A673 (cell line): Measurements from ENCODE around the gene PCSK6. TPM values are rescaled to one million over a fixed set of nuclear protein-coding genes. Genes with fewer than 3 reads are reported as not detected.
A peak's percentile ranks its signal among the peaks of the same experiment; 100 is the strongest.

Experiments used
- BruUV-seq: library from RNA; stranded (reverse); fragments of 400-500 nt; replicated peaks from 2 replicates; lab custom pipeline; 2021; lab: Mats Ljungman, UMichigan
- CTCF ChIA-PET: fragments of 300-600 bp; sonication (Branson Sonifier 250); formaldehyde crosslinking; loops from one replicate; lab custom pipeline; 2022; ENCODE audit warnings: antibody characterized with exemption; lab: Charles Lee
- POLR2A ChIA-PET: fragments of 300-600 bp; sonication (Branson Sonifier 250); formaldehyde crosslinking; loops from one replicate; lab custom pipeline; 2022; ENCODE audit warnings: antibody characterized with exemption; ENCODE audit not compliant: low non-redundant PET; lab: Charles Lee
- DNase-seq: peaks from one replicate; pipeline ENCODE4 v3.0.0-alpha.2; 2015; ENCODE audit warnings: low spot score
- H3K27ac ChIP-seq: fragments of 200-600 bp; sonication (generic); 2 replicates; pipeline ENCODE4 v1.5.1; 2016; ENCODE audit warnings: mixed run types, low read depth, mild to moderate bottlenecking, mixed read lengths, antibody characterized with exemption, low read length; ENCODE audit not compliant: poor library complexity, severe bottlenecking
- H3K27me3 ChIP-seq: fragments of 200-600 bp; sonication (generic); replicated peaks from 2 replicates; pipeline ENCODE4 v1.6.1; 2017; ENCODE audit warnings: mixed run types, low read depth, mild to moderate bottlenecking, mixed read lengths, antibody characterized with exemption, low read length; ENCODE audit not compliant: insufficient read depth, poor library complexity
- H3K36me3 ChIP-seq: fragments of 200-600 bp; sonication (generic); 2 replicates; pipeline ENCODE4 v1.6.1; 2016; ENCODE audit warnings: mixed run types, mild to moderate bottlenecking, mixed read lengths, antibody characterized with exemption, low read length; ENCODE audit not compliant: insufficient read depth, poor library complexity, severe bottlenecking
- H3K4me1 ChIP-seq: fragments of 200-600 bp; sonication (generic); 2 replicates; pipeline ENCODE4 v1.6.1; 2017; ENCODE audit warnings: mixed run types, mild to moderate bottlenecking, mixed read lengths, antibody characterized with exemption, low read length; ENCODE audit not compliant: insufficient read depth, poor library complexity, severe bottlenecking
- H3K4me3 ChIP-seq: fragments of 200-600 bp; sonication (generic); 2 replicates; pipeline ENCODE4 v1.5.1; 2016; ENCODE audit warnings: low read depth, mixed run types, mild to moderate bottlenecking, mixed read lengths, low read length; ENCODE audit not compliant: poor library complexity, severe bottlenecking
- H3K9me3 ChIP-seq: fragments of 200-600 bp; sonication (generic); 2 replicates; pipeline ENCODE4 v1.6.1; 2016; ENCODE audit warnings: mixed run types, low read depth, mild to moderate bottlenecking, mixed read lengths, antibody characterized with exemption, low read length; ENCODE audit not compliant: poor library complexity, severe bottlenecking
- EZH2 ChIP-seq: fragments of 200-600 bp; sonication (generic); IDR thresholded peaks from 2 replicates; pipeline ENCODE4 v1.6.1; 2017; ENCODE audit warnings: borderline replicate concordance, low read depth, mild to moderate bottlenecking, mixed read lengths, antibody characterized with exemption, low read length; ENCODE audit not compliant: poor library complexity, severe bottlenecking
- intact Hi-C: fragments of 100-400 bp; cut with micrococcal nuclease; formaldehyde crosslinking; loops from one replicate; pipeline ENCODE4 v1.10.0; 2022; ENCODE audit not compliant: unreplicated experiment
- total RNA-seq: library from RNA; stranded (reverse); gene quantifications from 2 replicates; pipeline ENCODE4 v1.2.3, GENCODE V29; 2021
- TF ChIP-seq, protein P1 (sequence below): fragments of 300-800, 200-600 bp; sonication (generic); conservative IDR thresholded peaks from 2 replicates; pipeline ENCODE4 v1.5.1; 2017; ENCODE audit warnings: low read depth, mild to moderate bottlenecking, antibody characterized with exemption, low read length, moderate library complexity, mixed read lengths

Gene PCSK6
- total RNA-seq, 1 experiment from 2014 or later: 2.6 TPM

DNA sequence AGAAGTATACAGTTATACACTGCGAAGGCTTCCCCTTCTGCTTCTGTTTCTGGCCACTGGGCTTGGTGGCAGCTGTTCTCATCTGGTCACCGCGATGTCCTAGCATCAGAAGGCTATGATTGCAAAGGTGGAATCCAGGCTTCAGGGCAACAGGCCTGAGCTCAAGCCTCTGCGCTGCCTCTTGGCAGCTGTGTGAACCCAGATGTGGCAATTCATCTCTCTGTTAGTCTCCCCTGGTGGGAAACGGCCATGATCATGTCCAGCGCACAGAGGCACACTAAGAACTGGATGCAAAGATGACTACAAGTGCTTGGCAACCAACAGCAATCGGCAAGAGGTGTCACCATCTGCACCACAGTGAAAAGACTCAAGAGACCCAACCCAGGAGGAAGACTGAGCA, 78.9 kb downstream of the PCSK6 start:
- Histone ChIP-seq H3K27ac (no peak overlapping the region), H3K4me1 (no peaks in the 10 kb centered on the region), H3K36me3 (no peaks in the 10 kb centered on the region), H3K27me3 (no peaks in the 10 kb centered on the region), H3K4me3 (no peak overlapping the region), H3K9me3 (no peaks in the 10 kb centered on the region)
- DNase-seq: no peak
- ChIA-PET CTCF (no interaction called here), POLR2A (no interaction called here)
- no TSS peak for BruUV-seq
- intact Hi-C loops: no loop called here
- no peak for TF ChIP-seq EZH2
- TF ChIP-seq, protein P1, sequence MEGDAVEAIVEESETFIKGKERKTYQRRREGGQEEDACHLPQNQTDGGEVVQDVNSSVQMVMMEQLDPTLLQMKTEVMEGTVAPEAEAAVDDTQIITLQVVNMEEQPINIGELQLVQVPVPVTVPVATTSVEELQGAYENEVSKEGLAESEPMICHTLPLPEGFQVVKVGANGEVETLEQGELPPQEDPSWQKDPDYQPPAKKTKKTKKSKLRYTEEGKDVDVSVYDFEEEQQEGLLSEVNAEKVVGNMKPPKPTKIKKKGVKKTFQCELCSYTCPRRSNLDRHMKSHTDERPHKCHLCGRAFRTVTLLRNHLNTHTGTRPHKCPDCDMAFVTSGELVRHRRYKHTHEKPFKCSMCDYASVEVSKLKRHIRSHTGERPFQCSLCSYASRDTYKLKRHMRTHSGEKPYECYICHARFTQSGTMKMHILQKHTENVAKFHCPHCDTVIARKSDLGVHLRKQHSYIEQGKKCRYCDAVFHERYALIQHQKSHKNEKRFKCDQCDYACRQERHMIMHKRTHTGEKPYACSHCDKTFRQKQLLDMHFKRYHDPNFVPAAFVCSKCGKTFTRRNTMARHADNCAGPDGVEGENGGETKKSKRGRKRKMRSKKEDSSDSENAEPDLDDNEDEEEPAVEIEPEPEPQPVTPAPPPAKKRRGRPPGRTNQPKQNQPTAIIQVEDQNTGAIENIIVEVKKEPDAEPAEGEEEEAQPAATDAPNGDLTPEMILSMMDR: no peak

DNA sequence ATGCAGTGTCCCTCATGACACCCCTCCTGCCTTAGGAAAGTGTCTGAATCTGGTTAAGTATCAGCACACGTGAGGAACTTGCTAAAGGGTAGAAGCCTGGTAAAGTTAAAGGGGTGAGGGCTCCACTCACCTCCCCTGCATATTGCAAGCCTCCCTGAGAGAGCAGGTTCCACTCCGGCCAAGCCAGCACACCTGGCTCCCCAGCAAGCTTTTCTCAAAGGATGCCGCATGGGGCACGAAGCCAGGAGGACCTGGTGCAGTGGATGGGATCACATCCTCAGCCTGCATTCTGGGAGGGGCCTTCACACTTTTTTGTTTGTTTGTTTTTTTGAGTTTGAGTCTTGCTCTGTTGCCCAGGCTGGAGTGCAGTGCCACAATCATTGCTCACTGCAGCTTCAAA, 79.9 kb downstream of the PCSK6 start:
- Histone ChIP-seq H3K4me1 (no peaks in the 10 kb centered on the region), H3K9me3 (no peaks in the 10 kb centered on the region), H3K27me3 (no peaks in the 10 kb centered on the region), H3K27ac (no peak overlapping the region), H3K4me3 (no peak overlapping the region), H3K36me3 (no peaks in the 10 kb centered on the region)
- intact Hi-C loops: no loop called here
- POLR2A ChIA-PET: no interaction called here
- no peak for DNase-seq
- CTCF ChIA-PET: no interaction called here
- no TSS peak for BruUV-seq
- TF ChIP-seq, protein P1: no peak
- no peak for TF ChIP-seq EZH2

DNA sequence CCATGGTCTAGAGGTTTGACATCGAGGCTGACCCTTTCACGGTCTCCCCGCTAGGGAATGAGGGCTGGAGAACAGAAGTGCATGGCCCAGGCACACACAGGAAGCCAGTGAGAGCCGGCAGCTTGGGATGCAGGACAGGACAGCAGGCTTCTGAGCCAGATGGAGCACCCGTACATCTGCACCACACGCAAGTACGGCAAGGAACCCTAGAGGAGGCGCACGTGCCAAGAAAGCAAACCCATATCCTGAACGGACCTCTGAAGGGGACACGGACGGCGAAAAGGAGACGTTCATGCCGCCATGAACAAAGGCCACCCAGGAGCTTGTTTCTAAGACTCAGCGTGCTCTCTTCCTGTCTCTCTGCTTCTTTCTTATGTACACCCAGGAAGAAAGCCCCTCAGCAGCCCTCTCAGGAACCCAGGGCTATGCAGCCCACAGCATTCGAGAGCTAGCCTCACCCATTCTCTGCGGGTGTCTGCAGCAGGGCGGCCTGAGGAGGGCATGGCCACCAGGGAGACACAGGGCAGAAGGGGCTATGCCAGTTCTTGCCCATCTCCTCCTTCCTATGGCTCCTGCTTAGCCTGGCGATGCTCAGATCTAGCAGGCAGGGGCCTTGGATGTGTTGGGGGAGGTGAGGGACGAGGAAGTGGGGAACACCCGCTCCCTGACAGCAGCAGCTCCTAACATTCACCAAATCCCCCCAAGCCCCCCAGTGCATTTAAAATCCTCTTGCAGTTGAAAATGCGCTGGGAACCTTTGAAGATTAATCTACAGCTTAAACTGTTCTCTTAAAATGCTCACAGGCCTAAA, 81.3 kb downstream of the PCSK6 start:
- DNase-seq: peak; percentile 9
- Histone ChIP-seq H3K36me3 (no peaks in the 10 kb centered on the region), H3K9me3 (no peaks in the 10 kb centered on the region), H3K27ac (no peak overlapping the region), H3K4me1 (no peaks in the 10 kb centered on the region), H3K27me3 (no peaks in the 10 kb centered on the region), H3K4me3 (no peak overlapping the region)
- intact Hi-C loops: no loop called here
- CTCF ChIA-PET: no interaction called here
- BruUV-seq: no TSS peak
- POLR2A ChIA-PET: no interaction called here
- TF ChIP-seq, protein P1: no peak
- TF ChIP-seq EZH2: no peak
